Coronary artery (tissue), 2 donors: ENCODE data around the gene C10orf67.
"Not testable (repeated sequence)": the region's sequence is repeated elsewhere in the genome, so short reads cannot be mapped to it uniquely, and the experiment has no call there.

Experiments
- DNase-seq: peaks from one replicate; pipeline ENCODE4 v3.0.0-alpha.2; 2017; ENCODE audit warnings: low spot score
- H3K27ac ChIP-seq, 2 donors: fragments of 200-600 bp; sonication (generic); one replicate each; pipeline ENCODE4 v1.5.1; 2016 to 2019
- H3K4me3 ChIP-seq: fragments of 200-600 bp; sonication (generic); 2 replicates; pipeline ENCODE4 v1.5.1; 2016; ENCODE audit warnings: mild to moderate bottlenecking, moderate library complexity
- TF ChIP-seq, protein P1 (sequence below): fragments of 200-600 bp; sonication (generic); IDR thresholded peaks from one replicate; pipeline ENCODE4 v1.5.1; 2019; ENCODE audit warnings: antibody characterized with exemption

C10orf67 gene

DNA sequence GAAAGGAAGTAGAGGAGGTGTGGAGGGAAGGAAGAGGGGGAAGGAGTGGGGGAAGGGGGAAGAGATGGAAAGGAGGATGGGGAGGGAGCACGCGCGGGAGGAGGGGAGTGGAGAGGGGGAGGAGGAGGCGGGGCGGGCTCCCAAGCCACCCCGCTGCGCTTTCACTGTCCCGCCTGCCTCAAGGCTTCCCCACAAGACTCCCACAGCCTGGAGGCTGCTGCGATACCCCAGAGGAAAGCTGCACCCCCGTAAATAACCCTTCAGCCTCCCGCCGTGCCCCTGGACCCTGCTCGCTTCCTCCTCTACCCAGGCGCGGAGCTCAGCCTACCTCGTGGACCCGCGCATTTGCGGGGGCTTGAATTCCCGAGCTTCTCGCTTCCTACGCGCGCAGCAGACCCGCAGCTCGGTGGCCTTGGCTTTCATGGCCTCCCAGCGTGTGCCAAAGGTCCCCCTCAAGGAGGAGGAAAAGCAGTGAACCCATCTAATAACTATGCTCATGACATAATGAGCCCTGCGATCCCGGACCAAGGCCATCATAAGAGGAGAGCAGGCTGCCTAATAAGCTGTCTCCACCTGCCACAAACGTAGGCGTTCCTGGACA is at the start of gene C10orf67:
Gene C10orf67 (minus strand): TSS at position 557 of the 601 bp plus-strand sequence. CDS start 23 bp downstream, at position 534.
- Histone ChIP-seq H3K27ac (peak within 1 kb of the TSS in 1 of 2 donors; percentile 31), H3K4me3 (peak within 1 kb of the TSS; percentile 76)
- no peak for DNase-seq
- TF ChIP-seq, protein P1, sequence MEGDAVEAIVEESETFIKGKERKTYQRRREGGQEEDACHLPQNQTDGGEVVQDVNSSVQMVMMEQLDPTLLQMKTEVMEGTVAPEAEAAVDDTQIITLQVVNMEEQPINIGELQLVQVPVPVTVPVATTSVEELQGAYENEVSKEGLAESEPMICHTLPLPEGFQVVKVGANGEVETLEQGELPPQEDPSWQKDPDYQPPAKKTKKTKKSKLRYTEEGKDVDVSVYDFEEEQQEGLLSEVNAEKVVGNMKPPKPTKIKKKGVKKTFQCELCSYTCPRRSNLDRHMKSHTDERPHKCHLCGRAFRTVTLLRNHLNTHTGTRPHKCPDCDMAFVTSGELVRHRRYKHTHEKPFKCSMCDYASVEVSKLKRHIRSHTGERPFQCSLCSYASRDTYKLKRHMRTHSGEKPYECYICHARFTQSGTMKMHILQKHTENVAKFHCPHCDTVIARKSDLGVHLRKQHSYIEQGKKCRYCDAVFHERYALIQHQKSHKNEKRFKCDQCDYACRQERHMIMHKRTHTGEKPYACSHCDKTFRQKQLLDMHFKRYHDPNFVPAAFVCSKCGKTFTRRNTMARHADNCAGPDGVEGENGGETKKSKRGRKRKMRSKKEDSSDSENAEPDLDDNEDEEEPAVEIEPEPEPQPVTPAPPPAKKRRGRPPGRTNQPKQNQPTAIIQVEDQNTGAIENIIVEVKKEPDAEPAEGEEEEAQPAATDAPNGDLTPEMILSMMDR = no peak

DNA sequence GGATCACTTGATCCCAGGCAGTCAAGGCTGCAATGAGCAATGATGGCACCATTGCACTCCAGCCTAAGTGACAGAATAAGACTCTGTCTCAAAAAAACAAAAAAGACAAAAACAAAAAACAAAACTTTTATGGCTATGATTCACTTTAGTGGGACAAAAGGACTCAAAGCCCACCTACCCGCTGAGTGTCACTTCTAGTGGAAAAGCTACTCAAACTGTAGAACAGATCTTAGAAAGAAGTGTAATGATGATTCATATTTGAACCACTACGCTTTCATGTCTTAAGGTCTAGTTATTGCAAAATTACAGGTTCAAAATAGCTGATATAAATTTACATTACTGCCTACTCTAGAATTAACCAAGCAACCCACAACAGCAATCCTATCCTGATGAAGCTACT is 47.2 kb upstream of the C10orf67 start:
- H3K4me3 ChIP-seq = no peak overlapping the region
- TF ChIP-seq, protein P1 = no peak

DNA sequence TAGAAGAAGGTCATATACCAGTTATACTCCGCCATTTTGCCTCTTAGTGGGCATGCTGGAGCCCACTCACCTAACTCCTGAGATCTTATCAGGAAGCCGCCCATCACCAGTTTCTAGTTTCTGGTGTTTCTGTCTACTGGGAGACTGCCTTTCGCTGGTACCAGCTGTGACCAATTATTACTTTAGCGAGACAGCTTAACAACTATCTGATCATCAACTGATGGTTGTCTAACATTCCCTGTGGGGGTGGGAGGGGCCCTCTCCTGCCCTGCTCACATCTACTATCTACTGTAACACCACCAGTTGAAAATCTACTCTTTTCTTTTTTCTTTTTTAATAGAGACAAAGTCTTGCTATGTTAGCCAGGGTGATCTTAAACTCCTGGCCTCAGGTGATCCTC is 46.2 kb upstream of the C10orf67 start:
- no peak for DNase-seq
- H3K4me3 ChIP-seq = no peak overlapping the region
- no peak overlapping the region for H3K27ac ChIP-seq
- TF ChIP-seq, protein P1 = no peak

More for the DNA sequence above, 47.2 kb upstream of the C10orf67 start:
- no peak for DNase-seq
- no peak overlapping the region for H3K27ac ChIP-seq

DNA sequence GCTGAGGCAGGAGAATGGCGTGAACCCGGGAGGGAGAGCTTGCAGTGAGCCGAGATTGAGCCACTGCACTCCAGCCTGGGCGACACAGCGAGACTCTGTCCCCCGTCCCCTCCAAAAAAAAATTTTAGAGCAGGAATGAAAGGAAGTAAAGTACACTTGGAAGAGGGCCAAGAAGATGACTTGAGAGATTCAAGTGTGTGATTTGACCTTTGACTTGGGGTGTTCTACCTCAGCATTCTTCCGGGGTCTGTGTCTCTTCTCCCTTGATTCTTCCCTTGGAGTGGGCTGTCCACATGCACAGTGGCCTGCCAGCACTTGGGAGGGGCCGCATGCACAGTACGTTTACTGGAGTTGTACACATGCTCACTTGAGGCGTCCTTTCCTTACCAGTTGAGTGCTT is 45.8 kb upstream of the C10orf67 start:
- not testable (repeated sequence) for H3K4me3 ChIP-seq, DNase-seq, H3K27ac ChIP-seq

DNA sequence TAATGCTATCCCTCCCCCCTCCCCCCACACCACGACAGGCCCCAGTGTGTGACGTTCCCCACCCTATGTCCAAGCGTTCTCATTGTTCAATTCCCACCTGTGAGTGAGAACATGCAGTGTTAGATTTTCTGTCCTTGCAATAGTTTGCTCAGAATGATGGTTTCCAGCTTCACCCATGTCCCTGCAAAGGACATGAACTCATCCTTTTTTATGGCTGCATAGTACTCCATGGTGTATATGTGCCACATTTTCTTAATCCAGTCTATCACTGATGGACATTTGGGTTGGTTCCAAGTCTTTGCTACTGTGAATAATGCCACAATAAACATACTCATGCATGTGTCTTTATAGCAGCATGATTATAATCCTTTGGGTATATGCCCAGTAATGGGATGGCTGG is 42.9 kb upstream of the C10orf67 start:
- not testable (repeated sequence) for DNase-seq, H3K4me3 ChIP-seq, H3K27ac ChIP-seq

DNA sequence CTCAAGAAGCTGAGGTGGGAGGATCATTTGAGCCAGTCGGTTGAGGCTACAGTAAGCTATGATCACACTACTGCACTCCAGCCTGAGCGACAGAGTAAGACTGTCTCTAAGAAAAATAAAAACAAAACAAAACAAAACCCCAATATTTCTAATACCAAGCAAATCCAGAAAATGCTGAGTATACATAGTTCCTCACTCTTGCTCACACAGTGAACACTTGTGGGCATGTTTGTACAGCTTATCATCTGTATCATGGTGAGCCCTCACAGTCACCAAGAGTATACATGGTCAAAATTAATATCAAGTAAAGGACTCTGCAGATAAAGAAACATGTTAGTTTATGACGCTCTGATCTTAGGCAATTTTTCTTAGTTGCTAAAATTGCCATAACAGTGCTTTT is 41.5 kb upstream of the C10orf67 start:
- Histone ChIP-seq H3K27ac (no peak overlapping the region), H3K4me3 (no peak overlapping the region)
- no peak for DNase-seq
- TF ChIP-seq, protein P1 = no peak

DNA sequence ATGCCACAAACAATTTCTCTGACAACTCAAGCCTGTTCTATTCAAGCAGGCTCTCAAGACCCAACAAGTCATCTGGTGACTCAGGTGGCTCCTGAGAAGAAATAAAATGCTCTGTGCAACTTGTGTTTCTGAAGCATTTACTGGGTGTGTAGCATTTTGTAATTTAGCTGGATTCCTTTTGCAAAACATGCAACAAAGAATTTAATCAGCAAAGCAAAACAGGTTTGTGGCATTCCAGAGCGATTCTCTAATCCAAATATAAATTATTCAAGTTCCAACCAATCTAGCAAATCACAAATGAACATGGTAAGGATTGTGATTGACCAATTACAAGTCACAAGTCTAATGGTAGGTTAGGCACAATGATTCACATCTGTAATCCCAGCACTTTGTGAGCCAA is 39.8 kb upstream of the C10orf67 start:
- Histone ChIP-seq H3K27ac (no peak overlapping the region), H3K4me3 (no peak overlapping the region)
- DNase-seq = no peak
- TF ChIP-seq, protein P1 = no peak

DNA sequence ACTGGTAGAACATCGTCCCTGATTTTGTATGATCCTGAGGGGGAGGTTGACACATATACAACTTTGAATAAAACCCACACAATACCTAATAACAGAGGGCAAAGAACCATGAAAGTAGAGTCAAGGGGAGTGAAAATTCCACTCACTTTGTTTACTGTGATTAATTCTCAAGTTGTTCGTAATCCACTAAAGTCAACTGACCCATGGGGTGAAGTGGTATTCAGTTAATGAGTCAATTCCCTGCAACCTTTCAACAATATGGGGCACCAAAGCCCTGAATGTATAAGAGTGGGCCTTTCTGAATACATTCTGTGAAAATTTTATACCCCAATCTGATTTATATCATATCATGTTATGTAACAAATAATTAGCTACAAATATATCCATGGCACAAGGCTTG is 39.0 kb upstream of the C10orf67 start:
- Histone ChIP-seq H3K27ac (no peak overlapping the region), H3K4me3 (no peak overlapping the region)
- DNase-seq = no peak
- TF ChIP-seq, protein P1 = no peak
